T-helper 2 cell treated with Interferon-gamma antibody and Interleukin-4, amounts not matched to agents 100 ng/mL and 5 ng/mL, for 36 hours (primary cell): Measurements from ENCODE around the gene GUCY2D. TPM values are rescaled to one million over a fixed set of nuclear protein-coding genes. Genes with fewer than 3 reads are reported as not detected.
"Not testable (repeated sequence)": the region's sequence is repeated elsewhere in the genome, so short reads cannot be mapped to it uniquely, and the experiment has no call there.

Experiments
- intact Hi-C: fragments of 100-400 bp; cut with micrococcal nuclease; formaldehyde crosslinking; loops from one replicate; pipeline ENCODE4 v1.15.1; 2023
- total RNA-seq: library from RNA; stranded (reverse); gene quantifications from 2 replicates; pipeline ENCODE4 v1.2.3, GENCODE V29; 2022

GUCY2D gene
- total RNA-seq, 1 donor from 2014 or later = 0.05 TPM

- intact Hi-C loops = loop anchor here (5.0 kb wide), 1 partner anchor 42 kb away; no protein-coding TSS in a partner anchor
Observed at GRCh38 chr17:8015236-8015956, 13.0 kb downstream of the GUCY2D start.

- intact Hi-C loops = loop anchor here (5.0 kb wide), 1 partner anchor 41 kb away; no protein-coding TSS in a partner anchor
Observed at GRCh38 chr17:8015957-8016631, 13.7 kb downstream of the GUCY2D start.

GRCh38 chr17:8016632-8017424, 14.4 kb downstream of the GUCY2D start:
- intact Hi-C loops = loop anchor here (5.0 kb wide), 1 partner anchor 40 kb away; no protein-coding TSS in a partner anchor

- intact Hi-C loops = loop anchor here (5.0 kb wide), 1 partner anchor 39 kb away; no protein-coding TSS in a partner anchor
Observed at GRCh38 chr17:8018436-8018835, 16.0 kb downstream of the GUCY2D start.

- intact Hi-C loops = loop anchor here (5.0 kb wide), 1 partner anchor 38 kb away; no protein-coding TSS in a partner anchor
Observed at GRCh38 chr17:8019166-8019565, 16.8 kb downstream of the GUCY2D start.

GRCh38 chr17:8019665-8020650, 17.5 kb downstream of the GUCY2D start:
- intact Hi-C loops = loop anchor here (5.0 kb wide), 1 partner anchor 37 kb away; no protein-coding TSS in a partner anchor

- intact Hi-C loops = no loop called here
Observed at GRCh38 chr17:8020776-8021564, 18.6 kb downstream of the GUCY2D start.

GRCh38 chr17:8021565-8022359, 19.3 kb downstream of the GUCY2D start:
- intact Hi-C loops = no loop called here

GRCh38 chr17:8022360-8023003, 20.1 kb downstream of the GUCY2D start:
- intact Hi-C loops = no loop called here

GRCh38 chr17:8024161-8024560, 21.7 kb downstream of the GUCY2D start:
- intact Hi-C loops = not testable (repeated sequence)

- intact Hi-C loops = no loop called here
Observed at GRCh38 chr17:8025176-8025911, 22.9 kb downstream of the GUCY2D start.

GRCh38 chr17:8029121-8029520, 26.7 kb downstream of the GUCY2D start:
- intact Hi-C loops = no loop called here

GRCh38 chr17:8031261-8031661, 28.8 kb downstream of the GUCY2D start:
- intact Hi-C loops = no loop called here

- intact Hi-C loops = no loop called here
Observed at GRCh38 chr17:8031950-8032349, 29.5 kb downstream of the GUCY2D start.

GRCh38 chr17:8032442-8032841, 30.0 kb downstream of the GUCY2D start:
- intact Hi-C loops = no loop called here

GRCh38 chr17:8038954-8039610, 36.7 kb downstream of the GUCY2D start, which contains the start of gene ALOX15B:
ALOX15B (plus strand) TSS chr17:8039059; CDS start chr17:8039156, 97 bp downstream.
- intact Hi-C loops = no loop called here
